ENCODE data around the gene ARSG.
"Not testable (repeated sequence)": the region's sequence is repeated elsewhere in the genome, so short reads cannot be mapped to it uniquely, and the experiment has no call there.

The ARSG gene

DNA sequence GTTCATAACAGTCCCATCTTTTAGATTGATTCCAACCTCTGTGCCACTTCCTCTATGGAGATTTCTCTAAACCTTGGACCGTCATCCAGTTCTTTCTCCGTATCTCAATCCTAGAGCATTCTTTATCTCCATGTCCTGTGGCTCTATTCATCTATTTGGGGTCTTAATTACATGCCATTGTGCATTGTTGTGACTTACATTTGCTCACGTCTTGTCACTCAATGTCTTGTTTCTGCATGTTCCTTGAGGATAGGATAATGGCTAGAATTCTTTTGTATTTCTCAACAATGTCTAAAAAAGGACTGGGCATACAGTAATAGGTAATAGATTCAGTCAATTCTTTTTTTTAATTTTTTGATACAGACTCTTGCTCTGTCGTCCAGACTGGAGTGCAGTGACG lies 50.2 kb downstream of the ARSG start:
- no peak for DNase-seq

DNA sequence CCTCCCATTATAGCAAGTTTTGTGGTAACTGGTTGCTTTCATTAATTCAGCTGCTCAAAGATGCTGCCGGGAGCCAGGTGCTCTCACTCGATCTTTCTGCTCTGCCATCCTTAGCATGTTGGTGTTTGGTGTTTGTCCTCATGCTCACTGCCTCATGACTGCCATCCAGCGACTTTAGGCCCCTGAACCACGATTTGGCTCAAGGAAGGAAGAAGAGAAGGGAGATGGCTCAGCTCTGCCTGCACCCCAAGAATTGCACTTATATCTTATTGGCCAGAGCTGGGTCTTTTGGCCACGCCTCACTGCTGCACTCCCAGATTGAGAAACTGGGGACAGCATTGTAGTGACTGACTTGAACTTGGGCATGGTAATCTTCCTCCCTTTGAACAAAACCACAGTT lies 52.7 kb downstream of the ARSG start:
- DNase-seq, result peak; percentile 26

DNA sequence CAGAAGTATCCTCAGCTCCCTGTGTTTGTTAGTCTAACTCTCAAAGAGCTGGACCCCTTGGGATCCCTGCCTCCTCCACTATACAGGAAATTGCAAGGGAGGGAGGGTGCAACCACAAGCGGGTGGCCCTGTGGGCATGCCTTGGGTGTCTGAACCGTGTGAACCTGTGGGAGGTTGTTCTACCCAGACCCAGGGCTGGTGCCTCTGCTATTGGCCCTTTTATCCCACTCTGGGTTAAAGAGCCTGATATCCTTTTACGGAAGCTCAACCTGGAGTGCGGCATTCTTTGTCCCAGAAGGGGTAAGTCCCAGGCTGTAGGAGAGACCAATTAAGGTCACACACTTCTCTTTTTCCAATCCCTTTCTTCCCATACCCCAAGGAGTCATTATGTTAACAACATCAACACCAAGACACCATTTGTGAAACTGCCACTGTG lies 53.4 kb downstream of the ARSG start:
- DNase-seq, result peak; percentile 70

DNA sequence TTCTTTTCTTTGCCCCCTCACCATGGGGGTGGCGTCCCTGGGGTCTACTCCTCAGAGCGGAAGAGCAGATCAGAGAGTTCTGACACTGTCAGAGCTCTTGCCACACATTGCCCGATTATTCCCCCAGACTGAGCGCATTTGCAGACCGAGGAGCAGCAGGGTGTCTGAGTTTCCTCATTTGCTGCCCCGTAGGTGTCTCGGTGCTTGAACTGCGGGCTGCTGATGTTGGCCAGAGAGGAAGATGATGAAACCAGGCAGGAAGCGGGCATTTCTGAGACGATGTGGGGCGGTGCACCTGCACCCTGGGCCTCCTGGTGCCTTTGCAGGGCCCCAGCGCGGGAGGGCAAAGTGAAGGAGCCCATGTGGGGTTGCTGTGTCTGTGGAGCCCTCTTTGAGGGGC lies 55.2 kb downstream of the ARSG start:
- DNase-seq, result peak; percentile 78

DNA sequence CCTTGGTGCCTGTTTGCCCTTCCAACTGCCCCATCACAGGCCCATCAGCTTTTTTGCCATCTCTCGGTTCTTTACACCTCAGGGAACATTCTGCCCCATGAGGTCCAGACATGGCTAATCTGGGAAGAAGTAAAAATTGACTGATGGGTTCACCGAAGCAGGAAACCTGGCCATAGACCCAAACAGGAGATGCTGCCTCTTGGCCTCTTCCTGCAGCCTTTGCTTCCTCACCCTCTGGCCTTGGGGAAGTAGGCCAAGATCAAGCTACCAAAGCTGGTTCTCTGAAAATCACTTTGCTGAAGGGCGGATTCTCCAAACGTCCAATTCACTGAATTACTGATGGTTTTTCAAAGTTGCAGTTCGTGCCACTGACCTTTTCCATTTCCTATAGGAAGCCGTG lies 56.1 kb downstream of the ARSG start:
- peak; percentile 17 for DNase-seq

DNA sequence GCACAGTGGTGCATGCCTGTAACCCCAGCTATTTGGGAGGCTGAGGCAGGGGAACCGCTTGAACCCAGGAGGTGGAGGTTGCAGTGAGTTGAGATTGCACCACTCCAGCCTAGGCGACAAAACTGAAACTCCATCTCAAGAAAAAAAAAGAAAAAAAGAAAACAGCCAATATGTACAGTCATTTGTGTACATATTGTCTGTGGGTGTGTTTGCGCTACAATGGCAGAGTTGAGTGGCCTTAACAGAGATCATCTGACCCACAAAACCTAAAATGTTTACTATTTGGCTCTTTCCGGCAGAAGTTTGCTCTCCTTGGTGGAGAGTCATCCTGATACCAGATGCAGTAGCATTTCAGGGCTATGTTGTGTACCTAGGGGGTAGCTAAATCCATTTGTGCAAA lies 57.9 kb downstream of the ARSG start:
- DNase-seq, result no peak

DNA sequence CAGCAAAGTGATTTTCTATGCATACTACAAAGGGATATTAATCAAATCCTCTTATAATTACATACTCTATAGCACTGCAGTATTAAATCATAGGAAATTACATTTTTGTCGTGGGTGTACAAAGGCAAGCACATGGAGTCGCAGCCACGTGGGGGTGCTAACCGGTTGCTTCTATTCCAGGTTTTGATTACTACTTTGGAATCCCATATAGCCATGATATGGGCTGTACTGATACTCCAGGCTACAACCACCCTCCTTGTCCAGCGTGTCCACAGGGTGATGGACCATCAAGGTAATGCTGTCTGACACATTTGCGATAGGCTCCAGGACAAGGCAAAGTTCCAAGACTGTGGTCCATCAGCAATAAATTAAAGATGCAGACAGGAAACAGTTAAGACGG lies 60.1 kb downstream of the ARSG start:
- no peak for DNase-seq

DNA sequence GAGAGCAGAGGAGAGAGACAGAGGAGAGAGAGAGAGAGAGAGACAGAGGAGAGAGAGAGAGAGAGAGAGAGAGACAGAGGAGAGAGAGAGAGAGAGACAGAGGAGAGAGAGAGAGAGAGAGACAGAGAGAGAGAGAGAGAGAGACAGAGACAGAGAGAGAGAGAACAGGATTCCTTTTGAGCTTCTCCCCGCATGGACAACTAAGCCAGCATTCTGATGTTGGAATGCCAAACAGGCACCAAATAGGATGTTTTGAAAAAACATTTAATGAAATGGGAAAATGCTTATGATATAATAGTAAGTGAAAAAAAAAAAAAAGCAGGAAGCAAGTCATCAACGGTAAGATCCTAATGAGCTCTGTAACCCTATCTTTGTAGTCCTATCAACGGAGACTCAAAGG lies 60.7 kb downstream of the ARSG start:
- no peak for DNase-seq

DNA sequence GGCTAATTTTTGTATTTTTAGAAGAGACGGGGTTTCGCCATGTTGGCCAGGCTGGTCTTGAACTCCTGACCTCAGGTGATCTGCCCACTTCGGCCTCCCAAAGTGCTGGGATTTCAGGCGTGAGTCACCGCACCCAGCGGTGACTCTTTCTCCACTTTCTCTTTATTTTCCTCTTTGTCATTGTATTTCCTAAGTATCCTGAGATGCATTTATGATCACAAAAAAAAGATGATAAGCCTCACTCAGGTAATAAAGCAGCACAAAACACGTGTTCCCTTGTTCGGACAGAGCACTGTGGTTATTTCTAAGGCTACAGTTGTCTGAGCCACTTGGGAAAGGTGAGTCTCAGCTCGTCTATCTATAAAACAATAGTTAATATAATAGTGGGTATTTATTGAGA lies 61.4 kb downstream of the ARSG start:
- DNase-seq, result not testable (repeated sequence)

DNA sequence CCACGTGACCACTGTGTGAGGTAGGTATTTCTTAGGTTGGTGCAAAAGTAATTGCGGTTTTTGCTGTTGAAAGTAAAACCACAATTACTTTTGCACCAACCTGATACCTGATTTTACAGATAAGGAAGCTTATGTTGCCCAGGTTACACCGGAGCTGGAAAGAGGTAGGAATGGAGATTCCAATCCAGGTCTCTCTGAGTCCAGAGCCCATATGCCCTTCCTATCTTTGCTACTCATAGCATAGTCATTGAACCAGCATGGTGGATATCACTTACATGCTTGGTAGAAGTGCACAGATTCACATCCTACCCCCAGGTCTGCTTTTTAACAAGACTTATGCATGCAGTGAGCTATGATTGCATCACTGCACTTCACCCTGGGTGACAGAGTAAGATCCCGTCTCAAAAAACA lies 61.8 kb downstream of the ARSG start:
- DNase-seq, result no peak

DNA sequence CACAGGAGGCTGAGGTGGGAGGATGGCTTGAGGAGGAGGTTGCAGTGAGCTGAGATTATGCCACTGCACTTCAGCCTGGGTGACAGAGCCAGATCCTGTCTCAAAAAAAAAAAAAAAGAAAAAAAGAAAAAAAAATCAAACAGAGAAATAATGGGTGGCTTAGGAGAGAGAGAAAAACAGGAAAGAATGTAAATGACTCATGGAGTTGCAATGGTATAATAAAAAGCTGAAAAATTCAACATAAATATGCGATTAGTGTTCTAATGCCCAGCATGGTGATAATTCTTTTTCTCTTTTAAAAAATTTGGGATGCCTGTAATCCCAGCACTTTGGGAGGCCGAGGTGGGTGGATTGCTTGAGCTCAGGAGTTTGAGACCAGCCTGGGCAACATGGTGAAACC lies 63.0 kb downstream of the ARSG start:
- not testable (repeated sequence) for DNase-seq

DNA sequence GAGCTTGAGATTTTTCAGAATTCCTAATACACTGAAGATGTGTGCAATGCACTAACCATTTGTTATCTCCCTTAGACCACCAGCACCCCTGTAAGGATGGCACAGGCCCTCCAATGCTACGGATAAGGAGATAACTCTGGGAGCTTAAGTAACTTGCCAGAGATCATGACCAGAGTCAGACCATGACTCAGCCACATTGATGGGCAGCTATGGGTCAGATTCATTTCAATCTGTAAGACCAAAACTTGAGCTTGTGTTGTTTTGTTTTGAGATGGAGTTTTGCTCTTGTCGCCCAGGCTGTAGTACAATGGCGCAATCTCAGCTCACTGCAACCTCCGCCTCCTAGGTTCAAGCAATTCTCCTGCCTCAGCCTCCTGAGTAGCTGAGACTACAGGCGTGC lies 63.8 kb downstream of the ARSG start:
- not testable (repeated sequence) for DNase-seq

DNA sequence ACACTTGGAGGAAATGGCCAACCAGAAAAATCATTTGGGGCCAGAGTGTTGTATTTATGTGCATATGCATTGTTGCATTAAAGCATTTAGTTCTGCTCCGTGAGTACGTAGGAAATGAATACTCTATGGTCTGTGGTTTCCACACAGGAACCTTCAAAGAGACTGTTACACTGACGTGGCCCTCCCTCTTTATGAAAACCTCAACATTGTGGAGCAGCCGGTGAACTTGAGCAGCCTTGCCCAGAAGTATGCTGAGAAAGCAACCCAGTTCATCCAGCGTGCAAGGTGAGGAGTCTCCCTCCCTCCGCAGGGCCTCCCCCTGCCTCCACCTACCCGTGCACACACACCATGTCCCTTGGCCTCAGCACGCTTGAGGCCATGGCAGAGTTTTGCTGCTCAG lies 65.2 kb downstream of the ARSG start:
- DNase-seq, result peak; percentile 75

DNA sequence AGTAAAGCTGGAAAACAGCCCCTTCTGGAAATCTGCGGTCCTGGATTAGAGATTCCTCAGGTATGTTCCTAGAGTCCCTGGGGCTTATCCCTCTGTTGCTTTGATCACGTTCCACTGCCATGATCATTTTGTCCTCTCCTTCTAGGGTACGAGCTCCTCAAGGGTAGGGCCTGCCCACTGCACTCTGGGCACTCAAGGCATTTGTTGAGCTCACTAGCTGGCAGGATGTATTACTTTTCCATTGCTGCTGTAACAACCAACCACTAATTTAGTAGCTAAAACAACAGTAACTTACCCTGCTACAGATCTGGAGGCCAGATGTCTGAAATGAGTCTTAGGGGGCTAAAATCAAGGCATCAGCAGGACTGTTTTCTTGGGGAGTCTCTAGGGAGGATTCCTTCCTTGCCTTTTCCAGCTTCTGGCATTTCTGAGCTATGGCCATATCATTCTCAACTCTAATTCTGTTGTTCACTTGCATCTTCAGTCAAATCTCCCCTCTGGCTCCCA lies 65.7 kb downstream of the ARSG start:
- DNase-seq, result peak; percentile 30

DNA sequence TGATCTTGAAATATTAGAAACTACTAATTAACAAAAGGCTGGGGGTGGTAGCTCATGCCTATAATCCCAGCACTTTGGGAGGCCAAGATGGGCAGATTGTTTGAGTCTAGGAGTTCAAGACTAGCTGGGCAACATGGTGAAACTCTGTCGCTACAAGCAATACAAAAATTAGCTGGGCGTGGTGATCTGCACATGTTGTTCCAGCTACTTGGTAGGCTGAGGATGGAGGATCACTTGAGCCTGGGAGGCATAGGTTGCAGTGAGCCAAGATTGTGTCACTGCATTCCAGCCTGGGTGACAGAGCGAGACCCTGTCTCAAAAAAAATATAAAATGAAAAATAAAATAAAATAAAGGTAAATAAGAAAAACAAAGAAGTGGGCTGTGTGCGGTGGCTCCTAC lies 66.6 kb downstream of the ARSG start:
- no peak for DNase-seq

DNA sequence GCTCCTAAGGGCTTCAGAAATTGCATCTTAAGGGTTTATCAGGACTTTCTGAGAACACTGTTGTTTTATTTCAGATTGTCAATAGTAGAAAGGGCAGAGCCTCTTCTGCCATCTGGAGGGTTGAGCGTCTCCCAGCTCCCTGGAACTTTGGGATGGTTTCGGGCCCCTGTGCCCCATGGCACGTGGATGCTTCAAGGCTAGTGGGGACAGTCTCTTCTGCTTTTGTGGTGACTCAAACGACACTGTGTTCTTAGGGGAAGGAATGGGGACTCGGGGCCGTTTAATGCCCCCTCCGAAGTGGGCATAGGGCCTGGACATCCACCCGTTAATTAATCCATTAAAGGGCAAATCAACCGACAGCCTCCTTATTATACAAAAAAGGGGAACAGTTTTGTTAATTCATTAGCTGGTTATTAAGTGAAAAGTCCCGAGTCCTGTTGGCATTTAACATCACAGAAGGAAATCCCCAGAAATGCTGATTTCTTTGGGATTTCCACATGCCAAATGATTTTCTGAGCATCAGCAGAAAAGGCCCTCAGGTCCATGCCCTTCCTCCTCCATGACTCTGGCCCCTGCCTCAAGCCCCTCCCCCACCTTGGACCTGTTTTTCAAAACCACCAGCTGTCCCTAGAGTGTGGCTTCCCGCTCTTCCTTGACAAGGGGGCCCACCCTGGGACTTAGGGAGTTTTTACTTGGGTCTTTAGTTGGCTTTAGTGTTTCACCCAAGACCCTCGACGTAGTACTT lies 68.7 kb downstream of the ARSG start:
- no peak for DNase-seq

DNA sequence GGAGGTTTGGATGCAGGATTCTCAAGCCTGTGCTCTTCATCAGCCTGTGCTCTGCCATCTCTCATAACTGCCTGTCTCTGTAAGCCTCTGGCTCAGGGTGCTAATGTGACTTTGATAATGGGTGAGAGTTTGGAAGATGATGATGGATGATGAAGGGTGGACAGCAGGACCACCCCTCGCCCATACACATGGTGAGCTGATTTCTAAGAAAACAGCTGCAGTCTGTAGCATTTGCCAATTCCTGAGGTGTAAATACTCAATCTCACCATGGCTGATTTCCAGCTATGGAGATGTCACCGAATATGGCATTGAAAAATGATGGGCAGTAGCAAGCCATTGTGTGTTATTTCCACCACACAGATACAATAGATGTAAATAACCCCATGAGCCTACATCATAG lies 74.2 kb downstream of the ARSG start:
- no peak for DNase-seq

DNA sequence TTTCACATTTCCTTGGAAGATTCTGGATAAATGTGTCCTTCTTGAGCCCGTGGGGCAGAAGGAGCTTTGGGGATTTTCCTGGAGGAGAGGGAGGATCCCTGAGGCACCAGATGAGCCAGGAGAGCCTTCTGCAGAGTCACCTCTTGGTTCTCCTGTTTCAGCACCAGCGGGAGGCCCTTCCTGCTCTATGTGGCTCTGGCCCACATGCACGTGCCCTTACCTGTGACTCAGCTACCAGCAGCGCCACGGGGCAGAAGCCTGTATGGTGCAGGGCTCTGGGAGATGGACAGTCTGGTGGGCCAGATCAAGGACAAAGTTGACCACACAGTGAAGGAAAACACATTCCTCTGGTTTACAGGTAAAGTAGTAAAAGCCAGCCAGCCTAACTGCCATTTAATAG lies 77.1 kb downstream of the ARSG start:
- no peak for DNase-seq

DNA sequence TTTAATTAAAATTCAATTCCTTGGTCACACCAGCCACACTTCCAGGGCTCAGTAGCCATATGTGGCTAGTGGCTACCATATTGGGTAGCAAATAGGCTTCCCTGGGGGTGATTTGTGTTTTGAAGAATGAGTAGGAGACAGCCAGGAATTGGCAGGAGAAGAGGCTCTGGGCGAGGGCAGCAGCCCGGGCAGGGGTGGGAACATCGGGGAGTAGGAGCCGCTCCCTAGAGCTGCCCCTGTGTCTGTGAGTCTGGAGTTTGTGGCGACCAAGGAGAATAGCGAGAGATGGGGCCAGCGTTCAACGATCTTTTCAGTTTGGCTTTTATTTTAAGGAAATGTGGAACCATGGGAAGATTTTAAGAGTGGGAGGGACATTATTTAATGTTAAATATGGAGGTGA lies 84.3 kb downstream of the ARSG start:
- DNase-seq, result no peak

DNA sequence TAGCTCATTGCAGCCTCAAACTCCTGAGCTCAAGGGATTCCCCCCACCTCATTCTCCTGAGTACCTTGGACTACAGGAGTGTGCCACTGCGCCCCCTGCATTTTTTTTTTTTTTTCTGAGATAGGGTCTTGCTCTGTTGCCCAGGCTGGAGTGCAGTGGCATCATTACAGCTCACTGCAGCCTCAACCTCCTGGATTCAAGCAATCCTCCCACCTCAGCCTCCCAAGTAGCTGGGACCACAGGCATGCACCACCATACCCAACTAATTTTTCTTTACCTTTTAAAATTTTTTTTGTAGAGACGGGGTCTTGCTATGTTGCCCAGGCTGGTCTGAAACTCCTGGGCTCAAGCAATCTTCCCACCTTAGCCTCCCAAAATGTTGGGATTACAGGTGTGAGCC lies 84.9 kb downstream of the ARSG start:
- not testable (repeated sequence) for DNase-seq

DNA sequence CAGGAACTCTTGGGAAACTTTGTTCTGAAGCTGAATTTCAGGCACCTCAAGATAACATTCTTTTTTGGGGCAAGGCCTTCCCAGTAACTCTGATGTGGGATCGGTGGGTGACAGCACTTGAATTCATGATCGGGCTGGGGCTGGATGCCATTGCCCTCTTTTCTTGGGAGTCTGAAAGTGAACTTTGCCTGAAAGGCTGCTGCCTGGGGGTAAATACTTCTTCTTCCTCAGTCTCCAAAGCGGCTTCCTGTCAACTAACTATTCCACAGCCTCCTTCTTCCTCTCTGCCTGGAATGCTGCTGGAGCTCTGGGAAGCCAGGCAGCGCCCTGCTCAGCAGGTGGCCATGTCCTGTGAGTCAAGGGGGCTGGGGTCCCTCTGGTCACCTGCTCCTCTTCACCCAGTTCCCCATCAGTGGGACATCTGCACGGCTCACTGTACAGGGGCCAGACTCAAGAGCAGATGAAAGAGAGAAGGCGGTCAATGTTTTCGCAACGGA lies 86.5 kb downstream of the ARSG start:
- DNase-seq, result no peak

DNA sequence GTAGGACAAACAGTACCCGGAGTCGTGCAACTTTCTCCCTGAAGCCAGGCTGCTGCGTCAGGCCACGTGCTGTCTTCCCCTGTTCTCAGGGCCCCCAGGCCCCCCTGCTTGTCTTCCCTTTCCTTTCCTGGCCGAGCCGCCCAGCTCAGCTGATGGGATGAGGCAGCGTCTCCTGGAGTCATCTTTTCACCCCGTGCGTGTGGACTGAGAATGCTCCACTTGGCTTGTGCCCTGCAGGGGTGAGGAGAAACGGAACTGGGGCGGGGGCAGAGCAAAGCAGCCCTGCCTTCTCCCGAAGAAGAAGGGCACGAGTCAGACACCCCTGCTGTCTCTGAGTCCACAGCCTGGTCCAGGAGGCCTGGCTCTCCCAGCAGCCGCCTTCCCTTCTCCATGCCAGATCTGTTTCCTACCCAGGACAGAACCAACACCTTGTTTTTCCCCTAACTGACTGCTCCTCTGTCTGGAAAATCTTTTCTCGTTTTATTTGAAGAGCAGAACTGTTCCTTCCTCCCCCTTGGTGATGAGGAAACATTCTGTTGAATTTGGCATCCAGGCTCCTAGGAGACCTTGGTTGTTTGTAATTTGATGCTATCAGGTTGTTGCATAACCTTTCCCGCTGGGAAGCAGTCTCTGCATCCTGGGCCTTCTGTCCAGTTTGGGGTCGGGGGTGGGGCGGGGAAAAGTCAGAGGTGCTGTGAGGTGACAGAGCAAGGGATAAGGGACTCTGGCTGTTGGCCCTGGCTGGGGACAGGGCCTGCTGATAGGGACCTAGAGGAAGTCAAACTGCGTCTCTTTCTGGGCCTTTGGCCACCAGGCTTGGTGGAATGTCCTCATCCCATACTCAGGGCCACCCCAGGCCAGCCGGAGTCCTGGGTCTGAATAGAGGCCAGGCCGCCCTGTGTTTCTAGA lies 87.2 kb downstream of the ARSG start:
- DNase-seq, result no peak

DNA sequence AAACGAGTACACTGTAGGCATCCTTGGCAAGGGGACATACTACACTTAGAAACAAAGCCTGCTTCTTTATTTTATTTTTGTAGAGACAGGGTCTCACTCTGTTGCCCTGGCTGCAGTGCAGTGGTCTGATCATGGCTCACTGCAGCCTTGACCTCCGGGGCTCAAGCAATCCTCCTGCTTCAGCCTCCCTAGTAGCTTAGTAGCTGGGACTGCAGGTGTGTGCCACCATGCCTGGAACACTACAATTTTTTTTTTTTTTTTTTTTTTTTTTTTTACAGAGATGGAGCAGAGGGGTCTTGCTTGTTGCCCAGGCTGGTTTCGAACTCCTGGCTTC lies 87.8 kb downstream of the ARSG start:
- DNase-seq, result no peak

Measured in CD4-positive, alpha-beta T cell treated with Interleukin-17A for 4 hours (primary cell).